HG03521 (cell line): ENCODE measurements around the gene PDXK.
A peak's percentile ranks its signal among the peaks of the same experiment; 100 is the strongest.

Experiments used
- ATAC-seq: cut with Tn5 transposase; IDR thresholded peaks from one replicate; pipeline ENCODE4 v1.9.1; 2021; ENCODE audit warnings: mild to moderate bottlenecking, moderate library complexity; ENCODE audit not compliant: unreplicated experiment

PDXK gene

GRCh38 chr21:43778469-43779335 is 59.8 kb downstream of the PDXK start:
- no peak for ATAC-seq

- ATAC-seq: no peak
Measured at GRCh38 chr21:43779660-43780059, 60.7 kb downstream of the PDXK start.

- ATAC-seq: no peak
Measured at GRCh38 chr21:43781846-43782245, 62.9 kb downstream of the PDXK start.

GRCh38 chr21:43782431-43783097 is 63.6 kb downstream of the PDXK start:
- no peak for ATAC-seq

GRCh38 chr21:43783098-43783700 is 64.3 kb downstream of the PDXK start:
- ATAC-seq: no peak

GRCh38 chr21:43785134-43785533 is 66.2 kb downstream of the PDXK start:
- ATAC-seq: no peak

- ATAC-seq: no peak
Measured at GRCh38 chr21:43786300-43786806, 67.4 kb downstream of the PDXK start.

- ATAC-seq: no peak
Measured at GRCh38 chr21:43786807-43787440, 68.0 kb downstream of the PDXK start.

- peak; percentile 93 for ATAC-seq
Measured at GRCh38 chr21:43789276-43790009, 70.5 kb downstream of the PDXK start, which contains the start of gene RRP1. RRP1 (plus strand) TSS chr21:43789577; CDS start chr21:43789630, 53 bp downstream.

- no peak for ATAC-seq
Measured at GRCh38 chr21:43790010-43790524, 71.1 kb downstream of the PDXK start.

- ATAC-seq: no peak
Measured at GRCh38 chr21:43792406-43792805, 73.5 kb downstream of the PDXK start.

- no peak for ATAC-seq
Measured at GRCh38 chr21:43793243-43793642, 74.3 kb downstream of the PDXK start.

- no peak for ATAC-seq
Measured at GRCh38 chr21:43794311-43794710, 75.4 kb downstream of the PDXK start.

GRCh38 chr21:43794857-43795256 is 75.9 kb downstream of the PDXK start:
- no peak for ATAC-seq

GRCh38 chr21:43797415-43797814 is 78.5 kb downstream of the PDXK start:
- no peak for ATAC-seq

- no peak for ATAC-seq
Measured at GRCh38 chr21:43797925-43798715, 79.2 kb downstream of the PDXK start.

GRCh38 chr21:43799301-43799840 is 80.4 kb downstream of the PDXK start:
- no peak for ATAC-seq

- no peak for ATAC-seq
Measured at GRCh38 chr21:43800124-43800523, 81.2 kb downstream of the PDXK start.

- ATAC-seq: no peak
Measured at GRCh38 chr21:43800566-43800965, 81.6 kb downstream of the PDXK start.
